Astrocyte (in vitro differentiated cells and primary cell): ENCODE measurements around the gene RPL13A. TPM values are rescaled to one million over a fixed set of nuclear protein-coding genes. Genes with fewer than 3 reads are reported as not detected.

Experiments
- DNase-seq: peaks from one replicate; pipeline ENCODE4 v3.0.0-alpha.2; 2010; ENCODE audit warnings: low read depth
- FAIRE-seq: peaks from 2 replicates; lab custom pipeline; 2011; peaks lifted over from hg19 to GRCh38; lab: Jason Lieb, UNC
- H2AFZ ChIP-seq: 2 replicates; pipeline ENCODE4 v1.6.0; 2012; ENCODE audit warnings: low read depth, low read length, inconsistent platforms
- H3K27ac ChIP-seq: 2 replicates; pipeline ENCODE4 v1.5.1; 2011; ENCODE audit warnings: low read depth, low read length, inconsistent platforms
- H3K27me3 ChIP-seq: 2 replicates; pipeline ENCODE4 v1.6.0; 2011; ENCODE audit warnings: low read length, inconsistent platforms; ENCODE audit not compliant: insufficient read depth
- H3K36me3 ChIP-seq: 2 replicates; pipeline ENCODE4 v1.5.1; 2011; ENCODE audit warnings: low read length, inconsistent platforms; ENCODE audit not compliant: insufficient read depth
- H3K4me1 ChIP-seq: 2 replicates; pipeline ENCODE4 v1.5.1; 2011; ENCODE audit warnings: low read length, inconsistent platforms; ENCODE audit not compliant: insufficient read depth
- H3K4me2 ChIP-seq: 2 replicates; pipeline ENCODE4 v1.6.0; 2012; ENCODE audit warnings: low read length, inconsistent platforms
- H3K4me3 ChIP-seq: 2 replicates; pipeline ENCODE4 v1.5.1; 2011; ENCODE audit warnings: low read depth, mild to moderate bottlenecking, low read length, inconsistent platforms; ENCODE audit not compliant: insufficient read depth
- H3K79me2 ChIP-seq: 2 replicates; pipeline ENCODE4 v1.6.0; 2012; ENCODE audit warnings: mild to moderate bottlenecking, low read length, inconsistent platforms; ENCODE audit not compliant: insufficient read depth
- H3K9ac ChIP-seq: 2 replicates; pipeline ENCODE4 v1.6.0; 2012; ENCODE audit warnings: mild to moderate bottlenecking, low read length, inconsistent platforms
- H3K9me3 ChIP-seq: 2 replicates; pipeline ENCODE4 v1.5.1; 2012; ENCODE audit warnings: low read depth, mild to moderate bottlenecking, low read length, inconsistent platforms; ENCODE audit not compliant: insufficient read depth
- H4K20me1 ChIP-seq: 2 replicates; pipeline ENCODE4 v1.6.0; 2012; ENCODE audit warnings: low read length, inconsistent platforms; ENCODE audit not compliant: insufficient read depth
- H3K27ac Mint-ChIP-seq: one replicate; pipeline ENCODE4 v1.8.0; 2021; ENCODE audit warnings: mild to moderate bottlenecking, mixed read lengths; ENCODE audit not compliant: unreplicated experiment
- H3K27me3 Mint-ChIP-seq: one replicate; pipeline ENCODE4 v1.8.0; 2021; ENCODE audit warnings: low read depth, mixed read lengths; ENCODE audit not compliant: unreplicated experiment
- H3K36me3 Mint-ChIP-seq: one replicate; pipeline ENCODE4 v1.8.0; 2021; ENCODE audit warnings: low read depth, mixed read lengths; ENCODE audit not compliant: unreplicated experiment
- H3K4me1 Mint-ChIP-seq: one replicate; pipeline ENCODE4 v1.8.0; 2021; ENCODE audit warnings: low read depth, mixed read lengths; ENCODE audit not compliant: unreplicated experiment
- H3K4me3 Mint-ChIP-seq: one replicate; pipeline ENCODE4 v1.8.0; 2021; ENCODE audit warnings: mild to moderate bottlenecking, moderate library complexity, mixed read lengths; ENCODE audit not compliant: unreplicated experiment
- H3K9me3 Mint-ChIP-seq: one replicate; pipeline ENCODE4 v1.8.0; 2021; ENCODE audit warnings: mild to moderate bottlenecking, mixed read lengths; ENCODE audit not compliant: unreplicated experiment
- EZH2 ChIP-seq: IDR thresholded peaks from 2 replicates; pipeline ENCODE4 v1.6.1; 2012; ENCODE audit warnings: mild to moderate bottlenecking, low read length, inconsistent platforms; ENCODE audit not compliant: insufficient read depth
- total RNA-seq: library from RNA; stranded (reverse); gene quantifications from 2 replicates; pipeline ENCODE4 v1.2.1, GENCODE V29; 2021
- TF ChIP-seq, protein P1 (sequence below): IDR thresholded peaks from 2 replicates; pipeline ENCODE4 v1.5.1; 2011; ENCODE audit warnings: low read depth, mild to moderate bottlenecking, inconsistent platforms, low read length, moderate library complexity; ENCODE audit not compliant: insufficient read depth

The RPL13A gene
- total RNA-seq, 1 donor from 2014 or later: 2,119 TPM

- Mint-ChIP-seq H3K9me3 (peaks cover 9% of the 10 kb centered on the region), H3K27me3 (peaks cover 70% of the 10 kb centered on the region), H3K27ac (no peak overlapping the region), H3K4me1 (no peaks in the 10 kb centered on the region), H3K36me3 (no peaks in the 10 kb centered on the region), H3K4me3 (no peak overlapping the region)
- DNase-seq (no peak), FAIRE-seq (no peak)
- TF ChIP-seq, protein P1, sequence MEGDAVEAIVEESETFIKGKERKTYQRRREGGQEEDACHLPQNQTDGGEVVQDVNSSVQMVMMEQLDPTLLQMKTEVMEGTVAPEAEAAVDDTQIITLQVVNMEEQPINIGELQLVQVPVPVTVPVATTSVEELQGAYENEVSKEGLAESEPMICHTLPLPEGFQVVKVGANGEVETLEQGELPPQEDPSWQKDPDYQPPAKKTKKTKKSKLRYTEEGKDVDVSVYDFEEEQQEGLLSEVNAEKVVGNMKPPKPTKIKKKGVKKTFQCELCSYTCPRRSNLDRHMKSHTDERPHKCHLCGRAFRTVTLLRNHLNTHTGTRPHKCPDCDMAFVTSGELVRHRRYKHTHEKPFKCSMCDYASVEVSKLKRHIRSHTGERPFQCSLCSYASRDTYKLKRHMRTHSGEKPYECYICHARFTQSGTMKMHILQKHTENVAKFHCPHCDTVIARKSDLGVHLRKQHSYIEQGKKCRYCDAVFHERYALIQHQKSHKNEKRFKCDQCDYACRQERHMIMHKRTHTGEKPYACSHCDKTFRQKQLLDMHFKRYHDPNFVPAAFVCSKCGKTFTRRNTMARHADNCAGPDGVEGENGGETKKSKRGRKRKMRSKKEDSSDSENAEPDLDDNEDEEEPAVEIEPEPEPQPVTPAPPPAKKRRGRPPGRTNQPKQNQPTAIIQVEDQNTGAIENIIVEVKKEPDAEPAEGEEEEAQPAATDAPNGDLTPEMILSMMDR: no peak
- no peak for TF ChIP-seq EZH2
- H4K20me1 ChIP-seq: no peaks in the 10 kb centered on the region
- H3K4me2 ChIP-seq: no peak overlapping the region
- peaks cover 70% of the 10 kb centered on the region for H3K27me3 ChIP-seq
- no peak overlapping the region for H3K27ac ChIP-seq
- H3K4me1 ChIP-seq: peaks cover 3% of the 10 kb centered on the region
- H3K9me3 ChIP-seq: peaks cover 2% of the 10 kb centered on the region
- no peak overlapping the region for H3K4me3 ChIP-seq
- no peak overlapping the region for H2AFZ ChIP-seq
- H3K36me3 ChIP-seq: no peaks in the 10 kb centered on the region
- no peak overlapping the region for H3K9ac ChIP-seq
- no peaks in the 10 kb centered on the region for H3K79me2 ChIP-seq
Measured at GRCh38 chr19:49439836-49440235, 47.6 kb upstream of the RPL13A start.

GRCh38 chr19:49440439-49441209 is 46.8 kb upstream of the RPL13A start:
- Histone ChIP-seq H3K4me3 (no peak overlapping the region), H3K9me3 (peaks cover 2% of the 10 kb centered on the region), H3K79me2 (no peaks in the 10 kb centered on the region), H3K27ac (no peak overlapping the region), H3K36me3 (no peaks in the 10 kb centered on the region), H4K20me1 (no peaks in the 10 kb centered on the region), H2AFZ (no peak overlapping the region), H3K4me2 (peak overlapping the region; percentile 32), H3K9ac (no peak overlapping the region), H3K4me1 (peaks cover 3% of the 10 kb centered on the region), H3K27me3 (peaks cover 62% of the 10 kb centered on the region)
- Mint-ChIP-seq H3K4me1 (no peaks in the 10 kb centered on the region), H3K27me3 (peaks cover 62% of the 10 kb centered on the region), H3K27ac (peak overlapping the region; percentile 14), H3K36me3 (no peaks in the 10 kb centered on the region), H3K9me3 (peaks cover 7% of the 10 kb centered on the region), H3K4me3 (peak overlapping the region; percentile 73)
- FAIRE-seq: no peak
- no peak for TF ChIP-seq EZH2
- TF ChIP-seq, protein P1: no peak
- no peak for DNase-seq
